Measurements from ENCODE around the gene CEND1. TPM values are rescaled to one million over a fixed set of nuclear protein-coding genes. Genes with fewer than 3 reads are reported as not detected.

The CEND1 gene
- total and polyA plus RNA-seq, 2 of the 13 experiments (the other 11 are each of a cell fraction or from before 2014, with no cell fraction given), result not detected

DNA sequence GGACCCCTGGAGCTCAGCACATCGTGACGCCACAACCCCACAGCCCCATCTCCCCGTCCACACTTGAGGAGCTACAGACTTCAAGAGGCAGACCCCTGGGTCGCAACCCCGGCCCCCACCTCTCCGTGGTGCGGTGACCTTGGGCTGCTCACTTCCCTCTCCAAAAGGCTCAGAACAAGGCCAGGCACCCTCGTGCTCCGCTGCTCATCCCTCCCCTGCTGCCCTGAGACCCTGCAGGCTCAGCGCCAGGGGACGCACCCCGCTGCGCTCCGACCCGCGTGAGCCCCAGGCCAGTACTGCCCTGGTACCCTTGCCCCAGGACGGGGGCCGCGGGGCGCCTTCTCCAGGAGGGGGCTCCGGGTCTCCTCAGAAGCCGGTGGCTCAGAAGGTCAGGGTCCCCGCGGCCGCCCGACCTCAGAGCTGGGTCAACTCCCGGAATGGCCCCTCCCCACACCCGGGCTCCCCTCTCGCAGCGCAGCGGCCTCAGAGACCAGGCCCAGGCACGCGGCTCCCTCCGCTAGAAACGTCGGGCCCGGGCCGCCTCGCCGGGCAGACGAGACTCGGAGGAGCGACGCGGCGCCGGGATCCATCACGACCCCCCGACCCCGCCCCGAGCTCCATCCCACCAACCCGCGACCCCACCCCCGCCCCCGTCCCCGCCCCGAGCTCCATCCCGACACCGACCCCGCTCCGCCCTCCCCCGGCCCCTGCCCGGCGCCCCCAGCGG lies 13.2 kb downstream of the CEND1 start (continued):
- TF ChIP-seq ZNF775 (CRISPR knock-in tag; IDR thresholded peaks at IDR 0.05; ENCODE audit: borderline replicate concordance), result no peak
- TF ChIP-seq, protein P1, sequence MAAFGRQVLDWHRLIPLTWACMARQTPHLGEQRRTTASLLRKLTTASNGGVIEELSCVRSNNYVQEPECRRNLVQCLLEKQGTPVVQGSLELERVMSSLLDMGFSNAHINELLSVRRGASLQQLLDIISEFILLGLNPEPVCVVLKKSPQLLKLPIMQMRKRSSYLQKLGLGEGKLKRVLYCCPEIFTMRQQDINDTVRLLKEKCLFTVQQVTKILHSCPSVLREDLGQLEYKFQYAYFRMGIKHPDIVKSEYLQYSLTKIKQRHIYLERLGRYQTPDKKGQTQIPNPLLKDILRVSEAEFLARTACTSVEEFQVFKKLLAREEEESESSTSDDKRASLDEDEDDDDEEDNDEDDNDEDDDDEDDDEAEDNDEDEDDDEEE (CRISPR knock-in tag; IDR thresholded peaks at IDR 0.05), result no peak
- no peak for TF ChIP-seq ZNF83 (CRISPR knock-in tag; IDR thresholded peaks at IDR 0.05; ENCODE audit: borderline replicate concordance)
- no peak for TF ChIP-seq ZNF670 (CRISPR knock-in tag; IDR thresholded peaks at IDR 0.05; ENCODE audit: borderline replicate concordance)
- TF ChIP-seq, protein P2, sequence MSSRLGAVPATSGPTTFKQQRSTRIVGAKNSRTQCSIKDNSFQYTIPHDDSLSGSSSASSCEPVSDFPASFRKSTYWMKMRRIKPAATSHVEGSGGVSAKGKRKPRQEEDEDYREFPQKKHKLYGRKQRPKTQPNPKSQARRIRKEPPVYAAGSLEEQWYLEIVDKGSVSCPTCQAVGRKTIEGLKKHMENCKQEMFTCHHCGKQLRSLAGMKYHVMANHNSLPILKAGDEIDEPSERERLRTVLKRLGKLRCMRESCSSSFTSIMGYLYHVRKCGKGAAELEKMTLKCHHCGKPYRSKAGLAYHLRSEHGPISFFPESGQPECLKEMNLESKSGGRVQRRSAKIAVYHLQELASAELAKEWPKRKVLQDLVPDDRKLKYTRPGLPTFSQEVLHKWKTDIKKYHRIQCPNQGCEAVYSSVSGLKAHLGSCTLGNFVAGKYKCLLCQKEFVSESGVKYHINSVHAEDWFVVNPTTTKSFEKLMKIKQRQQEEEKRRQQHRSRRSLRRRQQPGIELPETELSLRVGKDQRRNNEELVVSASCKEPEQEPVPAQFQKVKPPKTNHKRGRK (CRISPR knock-in tag; IDR thresholded peaks at IDR 0.05), result no peak
- TF ChIP-seq NFKB2 (CRISPR knock-in tag; IDR thresholded peaks at IDR 0.05; ENCODE audit: borderline replicate concordance), result peak; percentile 64; the same call in 1 of the 2 replicates
- TF ChIP-seq ELF4 (CRISPR knock-in tag; IDR thresholded peaks at IDR 0.05; ENCODE audit: borderline replicate concordance), result no peak
- peak; percentile 21; the same call in 1 of the 2 replicates for TF ChIP-seq PHF20 (CRISPR knock-in tag; IDR thresholded peaks at IDR 0.05)
- no peak for TF ChIP-seq ZNF562 (CRISPR knock-in tag; IDR thresholded peaks at IDR 0.05; ENCODE audit: borderline replicate concordance)
- no peak for TF ChIP-seq THYN1 (CRISPR knock-in tag; IDR thresholded peaks at IDR 0.05; ENCODE audit: borderline replicate concordance, low read depth)
- TF ChIP-seq SOX5 (CRISPR knock-in tag; IDR thresholded peaks at IDR 0.05; ENCODE audit: borderline replicate concordance), result no peak
- TF ChIP-seq, protein P3, sequence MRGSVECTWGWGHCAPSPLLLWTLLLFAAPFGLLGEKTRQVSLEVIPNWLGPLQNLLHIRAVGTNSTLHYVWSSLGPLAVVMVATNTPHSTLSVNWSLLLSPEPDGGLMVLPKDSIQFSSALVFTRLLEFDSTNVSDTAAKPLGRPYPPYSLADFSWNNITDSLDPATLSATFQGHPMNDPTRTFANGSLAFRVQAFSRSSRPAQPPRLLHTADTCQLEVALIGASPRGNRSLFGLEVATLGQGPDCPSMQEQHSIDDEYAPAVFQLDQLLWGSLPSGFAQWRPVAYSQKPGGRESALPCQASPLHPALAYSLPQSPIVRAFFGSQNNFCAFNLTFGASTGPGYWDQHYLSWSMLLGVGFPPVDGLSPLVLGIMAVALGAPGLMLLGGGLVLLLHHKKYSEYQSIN (CRISPR knock-in tag; IDR thresholded peaks at IDR 0.05; ENCODE audit: borderline replicate concordance), result no peak
- no peak for TF ChIP-seq MEIS2 (CRISPR knock-in tag; IDR thresholded peaks at IDR 0.05)
- no peak for TF ChIP-seq NONO (IDR thresholded peaks at IDR 0.05)
- no peak; the same call in 1 of the 2 replicates for TF ChIP-seq NONO (CRISPR knock-in tag; conservative IDR thresholded peaks at IDR 0.05)
- no peak for TF ChIP-seq ZNF619 (CRISPR knock-in tag; IDR thresholded peaks at IDR 0.05)
- no peak for TF ChIP-seq ZSCAN22 (CRISPR knock-in tag; IDR thresholded peaks at IDR 0.05)
- TF ChIP-seq, protein P4, sequence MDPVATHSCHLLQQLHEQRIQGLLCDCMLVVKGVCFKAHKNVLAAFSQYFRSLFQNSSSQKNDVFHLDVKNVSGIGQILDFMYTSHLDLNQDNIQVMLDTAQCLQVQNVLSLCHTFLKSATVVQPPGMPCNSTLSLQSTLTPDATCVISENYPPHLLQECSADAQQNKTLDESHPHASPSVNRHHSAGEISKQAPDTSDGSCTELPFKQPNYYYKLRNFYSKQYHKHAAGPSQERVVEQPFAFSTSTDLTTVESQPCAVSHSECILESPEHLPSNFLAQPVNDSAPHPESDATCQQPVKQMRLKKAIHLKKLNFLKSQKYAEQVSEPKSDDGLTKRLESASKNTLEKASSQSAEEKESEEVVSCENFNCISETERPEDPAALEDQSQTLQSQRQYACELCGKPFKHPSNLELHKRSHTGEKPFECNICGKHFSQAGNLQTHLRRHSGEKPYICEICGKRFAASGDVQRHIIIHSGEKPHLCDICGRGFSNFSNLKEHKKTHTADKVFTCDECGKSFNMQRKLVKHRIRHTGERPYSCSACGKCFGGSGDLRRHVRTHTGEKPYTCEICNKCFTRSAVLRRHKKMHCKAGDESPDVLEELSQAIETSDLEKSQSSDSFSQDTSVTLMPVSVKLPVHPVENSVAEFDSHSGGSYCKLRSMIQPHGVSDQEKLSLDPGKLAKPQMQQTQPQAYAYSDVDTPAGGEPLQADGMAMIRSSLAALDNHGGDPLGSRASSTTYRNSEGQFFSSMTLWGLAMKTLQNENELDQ (CRISPR knock-in tag; IDR thresholded peaks at IDR 0.05; ENCODE audit: borderline replicate concordance), result no peak
- TF ChIP-seq MYNN (CRISPR knock-in tag; IDR thresholded peaks at IDR 0.05; ENCODE audit: low read depth), result no peak
- no peak for TF ChIP-seq ZNF652 (CRISPR knock-in tag; IDR thresholded peaks at IDR 0.05; ENCODE audit: borderline replicate concordance, low read depth)
- peak; percentile 26; the same call in 1 of the 2 replicates for TF ChIP-seq RXRA (CRISPR knock-in tag; IDR thresholded peaks at IDR 0.05)
- TF ChIP-seq, protein P5, sequence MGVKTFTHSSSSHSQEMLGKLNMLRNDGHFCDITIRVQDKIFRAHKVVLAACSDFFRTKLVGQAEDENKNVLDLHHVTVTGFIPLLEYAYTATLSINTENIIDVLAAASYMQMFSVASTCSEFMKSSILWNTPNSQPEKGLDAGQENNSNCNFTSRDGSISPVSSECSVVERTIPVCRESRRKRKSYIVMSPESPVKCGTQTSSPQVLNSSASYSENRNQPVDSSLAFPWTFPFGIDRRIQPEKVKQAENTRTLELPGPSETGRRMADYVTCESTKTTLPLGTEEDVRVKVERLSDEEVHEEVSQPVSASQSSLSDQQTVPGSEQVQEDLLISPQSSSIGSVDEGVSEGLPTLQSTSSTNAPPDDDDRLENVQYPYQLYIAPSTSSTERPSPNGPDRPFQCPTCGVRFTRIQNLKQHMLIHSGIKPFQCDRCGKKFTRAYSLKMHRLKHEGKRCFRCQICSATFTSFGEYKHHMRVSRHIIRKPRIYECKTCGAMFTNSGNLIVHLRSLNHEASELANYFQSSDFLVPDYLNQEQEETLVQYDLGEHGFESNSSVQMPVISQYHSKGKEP (CRISPR knock-in tag; IDR thresholded peaks at IDR 0.05), result no peak
- no peak for TF ChIP-seq KAT8 (CRISPR knock-in tag; IDR thresholded peaks at IDR 0.05)

Data from HepG2 (cell line).